GM18526 (cell line): Measurements from ENCODE around the gene ST6GALNAC3.

ENCODE experiments used
- POLR2A ChIP-seq: IDR thresholded peaks from 3 replicates; pipeline ENCODE4 v1.6.1; 2011; ENCODE audit not compliant: insufficient read length; ENCODE audit errors: extremely low read depth

ST6GALNAC3 gene

GRCh38 chr1:76330991-76331603 is 256.6 kb downstream of the ST6GALNAC3 start:
- TF ChIP-seq POLR2A, result no peak

GRCh38 chr1:76335882-76336281 is 261.3 kb downstream of the ST6GALNAC3 start:
- TF ChIP-seq POLR2A, result no peak

GRCh38 chr1:76336931-76337371 is 262.4 kb downstream of the ST6GALNAC3 start:
- no peak for TF ChIP-seq POLR2A

- TF ChIP-seq POLR2A, result no peak
Observed at GRCh38 chr1:76337542-76338219, 263.1 kb downstream of the ST6GALNAC3 start.

GRCh38 chr1:76340056-76340455 is 265.5 kb downstream of the ST6GALNAC3 start:
- no peak for TF ChIP-seq POLR2A

- TF ChIP-seq POLR2A, result no peak
Observed at GRCh38 chr1:76343356-76343755, 268.8 kb downstream of the ST6GALNAC3 start.

- TF ChIP-seq POLR2A, result no peak
Observed at GRCh38 chr1:76351655-76352054, 277.1 kb downstream of the ST6GALNAC3 start.

DNA sequence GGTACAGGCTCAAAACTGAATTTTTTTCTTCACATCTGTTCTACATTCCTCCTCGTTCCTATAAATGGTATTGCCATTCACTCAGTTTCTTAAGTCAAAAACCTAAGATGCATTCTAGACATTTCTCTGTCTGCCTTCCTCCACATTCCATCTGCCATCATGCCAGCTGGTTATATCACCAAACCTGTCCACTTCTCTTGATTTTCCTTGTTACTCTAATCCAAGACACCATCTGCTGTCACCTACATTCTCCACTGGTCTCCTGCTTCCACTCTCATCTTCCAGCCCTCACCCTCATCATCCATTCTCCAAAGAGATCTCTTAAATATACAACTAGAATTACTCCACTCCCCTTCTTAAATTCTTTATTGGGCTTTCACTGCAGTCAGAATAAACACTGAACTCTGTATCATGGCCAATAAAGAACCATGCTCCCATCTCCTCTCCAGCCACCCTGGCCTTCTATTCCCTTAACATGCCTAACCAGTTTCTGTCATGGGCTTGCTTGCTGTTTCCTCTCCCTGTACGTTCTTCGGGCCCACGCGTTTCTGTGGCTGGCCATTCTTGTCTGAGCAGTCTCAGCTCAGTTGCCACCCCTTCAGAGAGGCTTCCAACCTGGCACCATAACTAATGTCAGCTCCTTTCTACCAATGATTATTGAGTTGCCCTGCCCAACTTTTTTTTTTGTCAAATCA is 278.3 kb downstream of the ST6GALNAC3 start:
- TF ChIP-seq POLR2A, result no peak

DNA sequence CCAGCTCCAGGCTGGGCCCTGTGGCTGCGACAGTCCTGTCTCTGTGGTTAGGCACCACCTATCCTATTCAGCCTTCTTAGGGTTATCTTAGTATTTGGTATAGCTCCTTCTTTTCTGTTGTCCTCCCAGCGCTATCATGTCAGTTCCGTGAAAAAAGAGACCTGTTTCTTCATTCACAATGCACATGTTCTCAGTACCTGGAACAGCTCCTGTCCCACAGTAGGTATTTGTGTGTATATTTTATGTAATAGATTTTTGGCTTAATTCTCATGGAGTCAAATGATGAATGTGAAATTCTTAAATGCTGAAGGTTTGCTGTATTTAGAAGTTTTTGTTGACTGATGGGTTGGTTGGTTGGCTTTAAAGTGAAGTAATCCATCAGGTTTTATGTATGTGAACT is 279.7 kb downstream of the ST6GALNAC3 start:
- no peak for TF ChIP-seq POLR2A

- no peak for TF ChIP-seq POLR2A
Observed at GRCh38 chr1:76366726-76367125, 292.2 kb downstream of the ST6GALNAC3 start.

GRCh38 chr1:76371941-76372340 is 297.4 kb downstream of the ST6GALNAC3 start:
- no peak for TF ChIP-seq POLR2A

GRCh38 chr1:76374086-76374485 is 299.5 kb downstream of the ST6GALNAC3 start:
- no peak for TF ChIP-seq POLR2A

DNA sequence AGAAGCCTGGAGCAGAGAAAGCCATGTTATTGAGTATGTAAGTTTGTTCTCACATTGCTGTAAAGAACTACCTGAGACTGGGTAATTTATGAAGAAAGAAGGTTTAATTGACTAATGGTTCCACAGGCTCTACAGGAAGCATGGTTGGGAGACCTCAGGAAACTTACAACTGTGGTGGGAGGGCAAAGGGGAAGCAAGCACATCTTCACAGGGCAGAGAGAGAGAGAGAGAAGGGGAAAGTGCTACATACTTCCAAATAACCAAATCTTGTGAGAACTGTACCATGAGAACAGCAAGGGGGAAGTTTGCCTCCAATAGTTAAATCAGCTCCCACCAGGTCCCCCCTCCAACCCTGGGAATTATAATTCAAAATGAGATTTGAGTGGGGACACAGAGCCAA is 302.7 kb downstream of the ST6GALNAC3 start:
- TF ChIP-seq POLR2A, result no peak

GRCh38 chr1:76379506-76379905 is 305.0 kb downstream of the ST6GALNAC3 start:
- no peak for TF ChIP-seq POLR2A

- no peak for TF ChIP-seq POLR2A
Observed at GRCh38 chr1:76381450-76382097, 307.0 kb downstream of the ST6GALNAC3 start.

DNA sequence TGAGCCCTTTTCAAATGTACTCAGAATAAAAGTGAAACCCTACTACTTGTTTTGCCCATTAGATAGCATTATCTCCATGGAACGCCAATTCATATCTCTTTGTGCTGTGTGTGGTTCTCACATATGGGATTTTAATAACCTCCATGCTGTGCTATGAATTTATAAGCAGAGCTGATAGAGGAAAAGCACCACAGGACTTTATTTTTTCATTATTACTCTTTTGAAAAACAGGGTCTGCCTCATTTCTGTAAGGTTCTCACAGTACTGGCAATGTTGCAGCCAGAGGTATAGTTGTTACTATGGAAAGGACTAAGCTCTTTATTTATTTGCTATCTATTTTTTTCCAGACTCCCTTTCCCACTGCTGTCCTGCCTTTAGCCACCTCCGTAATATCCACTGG is 313.7 kb downstream of the ST6GALNAC3 start:
- TF ChIP-seq POLR2A, result no peak

DNA sequence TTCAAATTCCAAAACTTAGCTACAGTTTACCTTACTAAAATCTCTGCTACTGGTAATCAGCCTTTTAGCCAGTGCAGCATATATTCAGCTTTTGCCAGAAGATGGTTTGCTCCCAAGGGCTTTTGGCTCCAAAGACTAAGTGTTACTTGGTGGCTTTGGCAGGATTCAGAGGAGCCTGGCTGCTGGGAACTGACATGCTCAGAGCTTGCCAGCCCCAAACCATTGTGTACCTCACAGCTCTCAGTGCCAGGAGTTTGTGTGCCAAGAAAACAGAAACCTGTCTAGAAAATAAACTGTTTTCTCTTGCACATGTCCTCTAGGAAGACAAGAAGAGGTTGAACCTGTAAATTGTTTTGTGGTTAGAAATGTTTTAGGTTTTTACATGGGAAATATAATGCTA is 315.9 kb downstream of the ST6GALNAC3 start:
- TF ChIP-seq POLR2A, result no peak
